GM10266 (cell line): ENCODE data around the gene CEP250.
A peak's percentile ranks its signal among the peaks of the same experiment; 100 is the strongest.

Experiments
- DNase-seq: peaks from one replicate; pipeline ENCODE4 v3.0.0; 2012; ENCODE audit errors: extremely low spot score
- TF ChIP-seq, protein P1 (sequence below): IDR thresholded peaks from 2 replicates; pipeline ENCODE4 v1.5.1; 2012; ENCODE audit warnings: mild to moderate bottlenecking, low read depth; ENCODE audit not compliant: control insufficient read depth, insufficient read depth; ENCODE audit errors: missing control alignments

CEP250 gene

GRCh38 chr20:35556871-35557270, 101.5 kb downstream of the CEP250 start:
- no peak for DNase-seq
- TF ChIP-seq, protein P1, sequence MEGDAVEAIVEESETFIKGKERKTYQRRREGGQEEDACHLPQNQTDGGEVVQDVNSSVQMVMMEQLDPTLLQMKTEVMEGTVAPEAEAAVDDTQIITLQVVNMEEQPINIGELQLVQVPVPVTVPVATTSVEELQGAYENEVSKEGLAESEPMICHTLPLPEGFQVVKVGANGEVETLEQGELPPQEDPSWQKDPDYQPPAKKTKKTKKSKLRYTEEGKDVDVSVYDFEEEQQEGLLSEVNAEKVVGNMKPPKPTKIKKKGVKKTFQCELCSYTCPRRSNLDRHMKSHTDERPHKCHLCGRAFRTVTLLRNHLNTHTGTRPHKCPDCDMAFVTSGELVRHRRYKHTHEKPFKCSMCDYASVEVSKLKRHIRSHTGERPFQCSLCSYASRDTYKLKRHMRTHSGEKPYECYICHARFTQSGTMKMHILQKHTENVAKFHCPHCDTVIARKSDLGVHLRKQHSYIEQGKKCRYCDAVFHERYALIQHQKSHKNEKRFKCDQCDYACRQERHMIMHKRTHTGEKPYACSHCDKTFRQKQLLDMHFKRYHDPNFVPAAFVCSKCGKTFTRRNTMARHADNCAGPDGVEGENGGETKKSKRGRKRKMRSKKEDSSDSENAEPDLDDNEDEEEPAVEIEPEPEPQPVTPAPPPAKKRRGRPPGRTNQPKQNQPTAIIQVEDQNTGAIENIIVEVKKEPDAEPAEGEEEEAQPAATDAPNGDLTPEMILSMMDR: no peak

DNA sequence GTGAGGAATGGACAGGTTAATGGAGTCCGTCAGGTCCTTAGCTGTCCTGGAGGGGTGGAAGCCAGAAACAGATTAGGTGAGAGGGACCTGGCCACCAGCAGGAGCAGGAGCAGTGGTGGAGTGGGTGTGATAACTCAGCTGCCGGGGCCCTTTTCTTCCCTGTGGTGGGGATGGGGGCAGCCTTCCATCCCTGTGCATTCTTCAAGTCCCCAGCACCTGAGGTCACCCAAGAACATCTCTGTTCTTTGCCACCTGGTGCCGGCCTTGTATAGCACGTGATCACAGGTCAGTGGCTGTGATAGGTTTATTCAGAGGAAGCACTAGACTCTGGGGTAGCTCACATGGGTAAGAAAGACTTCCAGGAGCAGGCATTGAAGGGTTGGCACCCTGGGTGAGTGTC, 103.1 kb downstream of the CEP250 start:
- no peak for DNase-seq
- TF ChIP-seq, protein P1: no peak

- TF ChIP-seq, protein P1: no peak
Measured at GRCh38 chr20:35559042-35559693, 103.8 kb downstream of the CEP250 start.

GRCh38 chr20:35560105-35560511, 104.7 kb downstream of the CEP250 start:
- TF ChIP-seq, protein P1: no peak
- DNase-seq: no peak

More at GRCh38 chr20:35559042-35559693, 103.8 kb downstream of the CEP250 start:
- no peak for DNase-seq

DNA sequence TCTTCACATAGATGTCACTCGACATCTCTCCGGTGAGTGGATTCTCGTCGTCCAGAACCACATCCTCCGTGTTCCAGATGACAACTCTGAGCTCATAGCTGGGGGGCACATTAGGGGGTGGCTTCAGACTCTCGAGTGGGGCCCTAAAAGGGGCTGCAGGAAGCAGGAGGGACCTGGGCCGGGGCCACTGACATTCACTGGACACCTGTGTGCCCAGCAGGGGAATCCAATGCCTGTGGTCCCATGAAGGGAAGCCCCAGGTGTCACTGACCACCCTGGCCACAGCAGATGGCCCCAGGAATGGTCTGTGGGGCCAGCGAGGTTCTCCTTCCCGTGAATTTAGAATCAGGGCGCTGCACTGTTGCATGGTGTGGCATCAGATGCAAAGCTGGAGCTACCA, 105.1 kb downstream of the CEP250 start:
- TF ChIP-seq, protein P1: no peak
- DNase-seq: no peak

DNA sequence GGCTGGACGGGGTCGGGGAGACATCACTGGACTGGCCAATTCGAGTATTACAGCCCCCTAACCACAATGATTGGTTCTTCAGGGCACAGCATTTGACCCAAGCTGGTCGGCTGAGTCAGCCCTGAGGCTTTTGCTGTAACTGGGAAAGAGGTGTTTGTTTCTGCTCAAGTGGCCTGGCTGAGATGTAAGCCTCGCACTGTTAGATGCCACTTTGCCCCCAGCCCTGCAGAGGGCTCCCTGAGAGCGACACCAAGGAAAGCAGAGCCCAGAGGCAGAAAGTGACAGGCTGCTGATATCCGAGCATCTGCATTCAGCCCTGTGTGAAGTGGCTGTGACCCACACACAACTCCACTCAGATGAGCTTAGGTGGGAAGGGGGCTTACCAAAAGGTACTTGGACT, 105.9 kb downstream of the CEP250 start:
- peak; percentile 48 for DNase-seq
- TF ChIP-seq, protein P1: peak; percentile 40

DNA sequence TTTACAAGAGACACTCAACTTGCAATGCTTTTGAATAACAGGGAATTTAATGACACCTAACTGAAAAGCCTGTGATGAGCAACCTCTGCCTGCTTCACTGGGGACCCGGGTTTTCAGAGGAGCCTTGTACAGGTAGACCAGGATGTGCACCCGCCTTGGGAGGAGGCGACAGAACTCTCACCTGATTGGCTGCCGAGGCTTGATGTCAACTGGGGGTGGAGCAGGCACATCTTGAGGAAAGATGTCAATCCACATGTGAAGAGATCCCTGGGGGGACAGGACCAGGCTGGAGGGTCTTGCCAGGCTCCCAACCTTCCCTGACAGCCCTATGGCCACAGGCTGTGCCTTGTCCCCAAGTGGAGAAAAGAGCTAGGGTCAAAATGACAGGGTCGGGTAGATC, 106.3 kb downstream of the CEP250 start:
- no peak for DNase-seq
- TF ChIP-seq, protein P1: no peak
